ENCODE results near the gene JUND. TPM values are rescaled to one million over a fixed set of nuclear protein-coding genes. Genes with fewer than 3 reads are reported as not detected.

JUND gene
- total and polyA plus RNA-seq, 2 donors from 2014 or later, result 117 to 181 TPM

DNA sequence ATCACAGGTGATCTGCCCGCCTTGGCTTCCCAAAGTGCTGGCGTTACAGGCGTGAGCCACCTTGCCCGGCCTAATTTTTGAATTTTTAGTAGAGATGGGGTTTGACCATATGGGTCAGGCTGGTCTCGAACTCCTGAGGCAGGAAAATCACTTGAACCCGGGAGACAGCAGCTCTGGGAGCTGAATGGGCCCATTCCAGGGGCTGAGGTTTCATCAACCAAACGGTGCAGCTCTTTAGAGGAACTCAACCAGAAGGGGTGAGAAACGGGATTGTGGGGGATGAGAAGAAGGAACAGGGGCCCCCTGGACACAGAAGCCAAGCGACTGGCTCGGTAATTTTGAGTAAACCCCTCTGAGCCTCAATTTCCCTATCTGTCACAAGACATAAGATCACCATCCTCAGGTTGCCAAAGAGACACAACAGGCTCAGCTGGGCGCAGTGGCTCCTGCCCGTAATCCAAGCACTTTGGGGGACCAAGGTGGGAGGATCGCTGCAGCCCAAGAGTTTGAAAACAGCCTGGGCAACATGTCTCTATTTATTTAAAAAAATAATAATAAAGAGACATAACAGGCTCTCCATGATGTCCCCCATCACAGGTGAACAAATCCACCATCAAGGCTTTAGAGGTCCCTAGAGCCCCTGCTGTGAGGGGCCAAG is 7.7 kb downstream of the JUND start:
- intact Hi-C loops (cut with DNase I), result loop anchor here (10.0 kb wide), 1 partner anchor 131 kb away; no protein-coding TSS in a partner anchor
- no peak overlapping the region for H3K4me3 ChIP-seq (ENCODE audit: low read length in 3 of 3)
- H3K4me1 ChIP-seq (ENCODE audit: control insufficient read depth in 2 of 3, insufficient read depth in 2 of 3, low read depth in 1 of 3, low read length in 3 of 3), result peaks cover 0 to 28% (median 23%) of the 10 kb centered on the region in 3 donors
- peaks cover 3 to 9% (median 7%) of the 10 kb centered on the region in 3 donors for H3K36me3 ChIP-seq (ENCODE audit: control insufficient read depth in 2 of 3, insufficient read depth in 3 of 3, low read length in 3 of 3)
- H3K27ac ChIP-seq (ENCODE audit: low read depth in 2 of 2, low read length in 2 of 2), result peak overlapping the region; percentile 83 to 87
- H3K27me3 ChIP-seq (ENCODE audit: control insufficient read depth, insufficient read depth, low read length), result no peaks in the 10 kb centered on the region
- no peak overlapping the region for H3K9ac ChIP-seq (ENCODE audit: low read length in 3 of 3)
- TF ChIP-seq, protein P1, sequence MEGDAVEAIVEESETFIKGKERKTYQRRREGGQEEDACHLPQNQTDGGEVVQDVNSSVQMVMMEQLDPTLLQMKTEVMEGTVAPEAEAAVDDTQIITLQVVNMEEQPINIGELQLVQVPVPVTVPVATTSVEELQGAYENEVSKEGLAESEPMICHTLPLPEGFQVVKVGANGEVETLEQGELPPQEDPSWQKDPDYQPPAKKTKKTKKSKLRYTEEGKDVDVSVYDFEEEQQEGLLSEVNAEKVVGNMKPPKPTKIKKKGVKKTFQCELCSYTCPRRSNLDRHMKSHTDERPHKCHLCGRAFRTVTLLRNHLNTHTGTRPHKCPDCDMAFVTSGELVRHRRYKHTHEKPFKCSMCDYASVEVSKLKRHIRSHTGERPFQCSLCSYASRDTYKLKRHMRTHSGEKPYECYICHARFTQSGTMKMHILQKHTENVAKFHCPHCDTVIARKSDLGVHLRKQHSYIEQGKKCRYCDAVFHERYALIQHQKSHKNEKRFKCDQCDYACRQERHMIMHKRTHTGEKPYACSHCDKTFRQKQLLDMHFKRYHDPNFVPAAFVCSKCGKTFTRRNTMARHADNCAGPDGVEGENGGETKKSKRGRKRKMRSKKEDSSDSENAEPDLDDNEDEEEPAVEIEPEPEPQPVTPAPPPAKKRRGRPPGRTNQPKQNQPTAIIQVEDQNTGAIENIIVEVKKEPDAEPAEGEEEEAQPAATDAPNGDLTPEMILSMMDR (IDR thresholded peaks at IDR 0.05; ENCODE audit: borderline replicate concordance, extremely low read depth, insufficient read depth), result no peak
- no peaks in the 10 kb centered on the region for H3K9me3 ChIP-seq (ENCODE audit: control insufficient read depth in 2 of 3, insufficient read depth in 1 of 3, low read length in 3 of 3)
- FAIRE-seq (no peak), DNase-seq (no peak)

DNA sequence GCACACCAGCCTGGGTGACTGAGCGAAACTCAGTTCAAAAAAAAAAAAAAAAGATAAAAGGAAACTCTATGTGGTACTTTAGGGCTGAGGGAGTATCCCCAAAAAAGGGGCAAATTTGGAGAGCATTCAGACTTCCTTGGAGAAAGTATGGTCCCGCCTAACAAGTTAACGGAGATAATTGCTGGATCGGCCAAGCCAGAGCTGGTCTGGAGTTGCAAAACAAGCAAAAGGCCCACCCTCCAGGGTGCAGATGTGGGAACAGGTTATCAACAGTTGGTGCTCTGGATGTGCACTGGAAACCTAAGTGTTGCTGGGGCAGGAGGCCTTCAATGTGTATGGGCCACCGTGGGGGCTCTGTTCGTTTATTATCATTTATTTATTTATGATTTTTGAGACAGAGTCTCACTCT is 10.0 kb downstream of the JUND start:
- no peak overlapping the region for H3K9ac ChIP-seq (ENCODE audit: low read length in 3 of 3)
- no peak overlapping the region for H3K27ac ChIP-seq (ENCODE audit: low read depth in 2 of 2, low read length in 2 of 2)
- H3K27me3 ChIP-seq (ENCODE audit: control insufficient read depth, insufficient read depth, low read length), result no peaks in the 10 kb centered on the region
- TF ChIP-seq, protein P1 (IDR thresholded peaks at IDR 0.05; ENCODE audit: borderline replicate concordance, extremely low read depth, insufficient read depth), result no peak
- no peak overlapping the region for H3K4me3 ChIP-seq (ENCODE audit: low read length in 3 of 3)
- FAIRE-seq, result no peak
- no peaks in the 10 kb centered on the region for H3K9me3 ChIP-seq (ENCODE audit: control insufficient read depth in 2 of 3, insufficient read depth in 1 of 3, low read length in 3 of 3)
- peaks cover 2 to 7% (median 3%) of the 10 kb centered on the region in 3 donors for H3K36me3 ChIP-seq (ENCODE audit: control insufficient read depth in 2 of 3, insufficient read depth in 3 of 3, low read length in 3 of 3)
- intact Hi-C loops (cut with DNase I), result loop anchor here (10.0 kb wide), 1 partner anchor 133 kb away; no protein-coding TSS in a partner anchor
- DNase-seq, result no peak
- H3K4me1 ChIP-seq (ENCODE audit: control insufficient read depth in 2 of 3, insufficient read depth in 2 of 3, low read depth in 1 of 3, low read length in 3 of 3), result peaks cover 0 to 16% (median 15%) of the 10 kb centered on the region in 3 donors

DNA sequence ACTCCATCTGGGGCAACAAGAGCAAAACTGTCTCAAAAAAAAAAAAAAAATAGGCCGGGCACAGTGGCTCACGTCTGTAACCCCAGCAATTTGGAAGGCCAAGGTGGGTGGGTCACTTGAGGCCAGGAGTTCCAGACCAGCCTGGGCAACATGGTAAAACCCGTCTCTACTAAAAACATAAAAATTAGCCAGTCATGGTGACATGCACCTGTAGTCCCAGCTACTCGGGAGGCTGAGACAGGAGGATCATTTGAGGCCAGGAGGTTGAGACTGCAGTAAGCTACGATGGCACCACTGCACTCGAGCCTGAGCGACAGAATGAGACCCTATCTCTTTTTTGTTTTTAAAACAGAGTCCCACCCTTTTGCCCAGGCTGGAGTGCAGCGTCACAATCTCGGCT is 11.1 kb downstream of the JUND start:
- H3K4me3 ChIP-seq (ENCODE audit: low read length in 3 of 3), result no peak overlapping the region
- DNase-seq (no peak), FAIRE-seq (no peak)
- peaks cover 3 to 13% (median 4%) of the 10 kb centered on the region in 3 donors for H3K36me3 ChIP-seq (ENCODE audit: control insufficient read depth in 2 of 3, insufficient read depth in 3 of 3, low read length in 3 of 3)
- H3K9me3 ChIP-seq (ENCODE audit: control insufficient read depth in 2 of 3, insufficient read depth in 1 of 3, low read length in 3 of 3), result no peaks in the 10 kb centered on the region
- no peaks in the 10 kb centered on the region for H3K27me3 ChIP-seq (ENCODE audit: control insufficient read depth, insufficient read depth, low read length)
- intact Hi-C loops (cut with DNase I), result loop anchor here (10.0 kb wide), 1 partner anchor 134 kb away; no protein-coding TSS in a partner anchor
- H3K9ac ChIP-seq (ENCODE audit: low read length in 3 of 3), result no peak overlapping the region
- no peak overlapping the region for H3K27ac ChIP-seq (ENCODE audit: low read depth in 2 of 2, low read length in 2 of 2)
- peaks cover 0 to 10% (median 10%) of the 10 kb centered on the region in 3 donors for H3K4me1 ChIP-seq (ENCODE audit: control insufficient read depth in 2 of 3, insufficient read depth in 2 of 3, low read depth in 1 of 3, low read length in 3 of 3)
- TF ChIP-seq, protein P1 (IDR thresholded peaks at IDR 0.05; ENCODE audit: borderline replicate concordance, extremely low read depth, insufficient read depth), result no peak
